GM10266 (cell line): ENCODE measurements around the gene PRSS56.

Experiments used
- DNase-seq: peaks from one replicate; pipeline ENCODE4 v3.0.0; 2012; ENCODE audit errors: extremely low spot score
- CTCF ChIP-seq: IDR thresholded peaks from 2 replicates; pipeline ENCODE4 v1.5.1; 2012; ENCODE audit warnings: mild to moderate bottlenecking, low read depth; ENCODE audit not compliant: control insufficient read depth, insufficient read depth; ENCODE audit errors: missing control alignments

Gene PRSS56

GRCh38 chr2:232492963-232493700 is 27.1 kb upstream of the PRSS56 start:
- no peak for TF ChIP-seq CTCF

GRCh38 chr2:232493701-232494474 is 26.3 kb upstream of the PRSS56 start:
- DNase-seq: no peak
- no peak for TF ChIP-seq CTCF

More at GRCh38 chr2:232492963-232493700, 27.1 kb upstream of the PRSS56 start:
- no peak for DNase-seq

GRCh38 chr2:232494542-232494941 is 25.6 kb upstream of the PRSS56 start:
- no peak for TF ChIP-seq CTCF
- no peak for DNase-seq

GRCh38 chr2:232495292-232495691 is 24.9 kb upstream of the PRSS56 start:
- no peak for TF ChIP-seq CTCF
- no peak for DNase-seq

- no peak for DNase-seq
- no peak for TF ChIP-seq CTCF
Observed at GRCh38 chr2:232496501-232497270, 23.5 kb upstream of the PRSS56 start.

- DNase-seq: no peak
- no peak for TF ChIP-seq CTCF
Observed at GRCh38 chr2:232497348-232497747, 22.8 kb upstream of the PRSS56 start.
